GM12872 (cell line): Measurements from ENCODE around the gene PMM2.

Source experiments
- CTCF ChIP-seq: IDR thresholded peaks from 3 replicates; pipeline ENCODE4 v1.5.1; 2011; ENCODE audit warnings: low read depth, mild to moderate bottlenecking, low read length, moderate library complexity; ENCODE audit not compliant: insufficient read depth

The PMM2 gene

GRCh38 chr16:8853150-8853549 is 55.5 kb downstream of the PMM2 start:
- no peak for TF ChIP-seq CTCF

GRCh38 chr16:8853611-8854010 is 56.0 kb downstream of the PMM2 start:
- no peak for TF ChIP-seq CTCF

- TF ChIP-seq CTCF = no peak
Measured at GRCh38 chr16:8854298-8854948, 56.8 kb downstream of the PMM2 start.

GRCh38 chr16:8855051-8855786 is 57.6 kb downstream of the PMM2 start:
- TF ChIP-seq CTCF = peak; percentile 24; the same call in 1 of the 3 replicates

- TF ChIP-seq CTCF = no peak
Measured at GRCh38 chr16:8855972-8856371, 58.3 kb downstream of the PMM2 start.

- no peak for TF ChIP-seq CTCF
Measured at GRCh38 chr16:8858994-8859912, 61.6 kb downstream of the PMM2 start.
